ENCODE measurements around the gene UGT2B15.

Gene UGT2B15

GRCh38 chr4:68597482-68597881 is 73.0 kb downstream of the UGT2B15 start:
- no peaks in the 10 kb centered on the region for H3K4me1 ChIP-seq (ENCODE audit: low read depth, poor library complexity, severe bottlenecking)
- no peak for TF ChIP-seq CTCF (conservative IDR thresholded peaks at IDR 0.05; ENCODE audit: low read depth, low read length)
- H3K4me2 ChIP-seq = no peak overlapping the region
- H3K79me2 ChIP-seq (ENCODE audit: insufficient read depth, low read depth) = no peaks in the 10 kb centered on the region
- no peaks in the 10 kb centered on the region for H3K36me3 ChIP-seq (ENCODE audit: insufficient read depth)
- H3K27ac ChIP-seq = no peak overlapping the region
- H3K27me3 ChIP-seq (ENCODE audit: insufficient read depth, low read depth) = no peaks in the 10 kb centered on the region
- no peak overlapping the region for H3K4me3 ChIP-seq (IDR thresholded peaks at IDR 0.05; ENCODE audit: insufficient read depth, low read depth, low read length)
- H2AFZ ChIP-seq (ENCODE audit: low read depth) = no peak overlapping the region
- H4K20me1 ChIP-seq (ENCODE audit: insufficient read depth) = no peaks in the 10 kb centered on the region
- H3K9ac ChIP-seq = no peak overlapping the region

Measured in KMS-11 (cell line).